Stimulated activated CD4-positive, alpha-beta T cell treated with anti-CD3 and anti-CD28 coated beads, Interleukin-12 subunit alpha, Interleukin-12 subunit beta, amount 100 ng/mL, for 24 hours (primary cell): Measurements from ENCODE around the gene ZSCAN21.

Experiments
- DNase-seq, 2 experiments: peaks; one replicate each; pipeline ENCODE4 v3.0.0-alpha.2; 2020; ENCODE audit warnings: low read depth in 2 of 2

The ZSCAN21 gene

DNA sequence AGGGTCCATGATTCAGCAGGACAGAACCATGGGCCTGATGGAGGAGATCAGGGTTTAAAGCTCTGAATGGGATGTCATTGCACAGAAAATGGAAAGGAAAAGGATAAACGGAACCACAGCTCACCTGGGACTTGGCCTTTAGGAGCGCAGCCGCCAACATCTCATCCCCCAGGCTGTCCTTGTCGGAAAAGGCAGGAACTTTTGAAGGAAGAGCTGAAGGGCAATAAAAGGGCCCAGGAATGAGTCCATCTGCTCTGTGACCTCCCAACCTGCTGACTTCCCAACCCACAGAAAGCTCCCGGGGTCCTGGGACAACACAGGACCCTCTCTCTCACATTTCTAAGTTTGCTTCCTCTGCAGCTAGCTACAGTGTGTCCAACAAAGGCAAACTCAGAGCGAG is 25.8 kb downstream of the ZSCAN21 start:
- no peak for DNase-seq

DNA sequence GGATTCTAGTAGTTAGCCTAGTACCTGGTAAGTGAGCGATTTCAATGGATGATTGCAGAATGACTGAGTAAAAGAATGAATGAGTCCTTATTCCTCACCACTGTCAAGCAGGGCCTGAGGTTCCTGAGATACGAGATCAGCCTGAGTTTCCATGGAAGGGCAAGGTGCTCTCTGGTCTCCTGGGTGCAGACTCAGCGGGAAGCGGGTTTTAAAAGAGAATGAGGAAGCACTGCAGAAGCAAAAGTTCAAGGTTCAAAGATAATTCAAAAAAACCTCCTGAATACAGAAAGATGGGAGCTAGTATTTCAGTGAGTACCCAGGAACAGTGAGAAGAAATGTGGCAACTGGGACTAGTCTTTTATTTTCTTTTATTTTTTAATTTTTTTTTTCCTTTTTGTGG is 27.6 kb downstream of the ZSCAN21 start:
- no peak for DNase-seq

DNA sequence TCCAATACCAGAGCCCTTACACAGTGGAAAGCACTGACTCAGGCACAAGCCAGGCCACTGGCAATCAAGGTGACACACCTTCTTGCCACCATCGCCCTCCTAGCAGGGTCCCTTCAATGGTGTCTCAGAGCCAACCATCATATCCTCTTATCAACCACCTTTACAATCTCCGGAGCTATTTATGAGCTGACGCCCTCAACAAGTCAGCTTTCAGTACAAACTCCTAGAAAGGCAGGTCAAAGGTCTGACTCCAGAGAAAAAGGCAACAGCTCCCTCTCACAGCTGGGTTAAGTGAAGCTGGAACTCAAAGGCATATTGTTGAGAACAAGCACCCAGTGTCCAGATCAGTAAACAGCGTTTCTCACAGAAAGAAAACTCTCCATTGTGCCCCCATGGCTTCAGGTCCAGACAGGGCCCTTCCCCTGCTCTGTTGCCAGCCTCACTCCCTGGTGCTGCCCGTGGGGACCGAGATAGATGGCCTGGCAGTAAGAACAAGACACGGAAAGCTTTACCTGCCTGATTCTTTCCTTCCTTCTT is 29.5 kb downstream of the ZSCAN21 start:
- no peak for DNase-seq

DNA sequence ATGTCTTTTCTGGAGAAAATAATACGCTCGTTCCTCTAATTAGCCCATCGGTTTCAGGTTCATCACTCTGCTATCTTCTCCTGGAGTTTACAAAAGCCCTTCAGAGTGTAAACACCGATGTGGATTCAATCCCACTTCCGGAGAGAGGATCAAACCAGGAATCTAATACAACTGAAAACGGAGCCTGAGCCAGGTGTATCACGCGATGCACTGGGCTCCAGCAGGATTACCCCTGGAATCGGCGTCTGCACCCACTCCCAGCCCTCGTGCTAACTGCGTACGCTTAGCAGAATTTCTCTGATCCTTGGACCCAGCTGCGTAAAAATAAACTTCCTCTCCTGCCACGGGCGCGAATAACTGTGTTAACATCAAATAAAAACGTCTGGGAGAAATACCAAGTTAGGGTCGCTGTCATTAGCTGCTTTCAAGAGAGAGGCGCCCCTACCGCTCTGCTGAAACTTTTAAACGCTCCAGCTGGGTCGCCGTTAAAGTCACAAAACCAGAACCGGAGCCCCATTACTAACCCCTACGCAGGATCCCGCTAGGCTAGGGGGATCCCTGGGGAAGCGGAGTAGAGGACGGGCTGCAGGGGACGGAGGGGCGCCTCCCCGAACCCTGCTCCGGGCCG is 31.4 kb downstream of the ZSCAN21 start:
- DNase-seq = no peak

GRCh38 chr7:100081535-100082102 is 32.0 kb downstream of the ZSCAN21 start, which contains the start of gene ZNF3:
Gene ZNF3 (minus strand): TSS chr7:100081723. CDS start chr7:100077357, 4,366 bp downstream.
- DNase-seq = peak; percentile 96 to 97

DNA sequence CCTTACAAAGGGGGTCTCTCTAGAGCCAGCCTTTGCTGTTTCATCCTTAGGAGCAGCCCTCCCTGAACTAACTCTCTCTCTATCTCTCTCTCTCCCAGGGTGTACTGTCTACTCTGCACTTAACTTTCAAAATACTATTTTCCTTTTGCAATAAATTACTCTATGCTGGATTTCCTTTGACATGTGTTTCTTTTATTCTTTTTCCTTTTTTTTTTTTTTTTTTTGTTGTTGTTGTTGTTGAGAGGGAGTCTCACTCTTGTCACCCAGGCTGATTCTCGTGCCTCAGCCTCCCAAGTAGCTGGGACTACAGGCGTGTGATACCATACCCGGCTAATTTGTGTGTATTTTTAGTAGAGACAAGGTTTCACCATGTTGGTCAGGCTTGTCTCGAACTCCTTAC is 33.4 kb downstream of the ZSCAN21 start:
- DNase-seq = no peak

DNA sequence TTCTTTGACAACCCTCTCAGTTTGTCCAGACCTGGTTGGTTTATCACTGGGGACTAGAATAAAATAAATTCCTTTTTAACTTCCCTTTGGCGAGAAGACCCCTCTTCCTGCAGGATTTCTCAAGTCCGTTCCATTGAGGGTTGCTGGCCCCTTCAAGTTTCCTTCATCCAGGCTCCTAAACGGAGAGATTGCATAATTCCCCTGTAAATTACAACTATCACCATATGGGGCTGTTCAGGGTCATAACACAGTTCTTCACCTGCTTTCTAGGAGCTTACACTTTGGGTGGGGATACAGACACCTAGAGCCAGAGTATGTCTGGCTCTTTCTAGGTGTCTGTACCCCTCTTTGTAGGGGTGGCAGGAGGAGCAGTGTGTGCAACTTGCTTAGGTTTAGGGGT is 35.9 kb downstream of the ZSCAN21 start:
- no peak for DNase-seq

DNA sequence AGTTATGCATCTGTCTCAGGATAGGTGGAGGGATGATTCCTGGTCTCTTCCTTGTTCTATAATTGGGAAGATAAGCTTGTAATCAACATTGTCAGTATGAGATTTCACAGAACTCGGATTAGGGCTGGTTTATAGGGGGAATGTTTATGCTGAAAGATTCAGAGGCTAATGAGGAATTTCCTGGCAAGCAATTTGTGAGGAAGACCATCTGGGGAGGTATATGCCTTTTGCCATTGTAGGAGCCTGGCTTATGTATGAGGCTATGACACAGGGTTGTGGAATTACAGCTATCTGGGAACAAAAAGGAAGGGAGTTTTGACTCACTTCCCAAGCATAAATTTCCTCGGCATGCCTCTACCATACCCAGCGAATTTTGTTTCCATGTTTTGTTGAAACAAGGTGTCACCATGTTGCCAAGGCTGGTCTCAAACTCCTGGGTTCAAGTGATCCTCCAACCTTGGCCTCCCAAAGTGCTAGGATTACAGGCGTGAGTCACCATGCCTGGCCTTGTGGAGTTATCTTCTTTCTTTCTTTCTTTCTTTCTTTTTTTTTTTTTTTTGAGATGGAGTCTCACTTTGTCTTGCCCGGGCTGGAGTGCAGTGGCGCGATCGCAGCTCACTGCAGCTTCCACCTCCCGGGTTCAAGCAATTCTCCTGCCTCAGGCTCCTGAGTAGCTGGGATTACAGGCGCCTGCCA is 37.6 kb downstream of the ZSCAN21 start:
- no peak for DNase-seq

- no peak for DNase-seq
Measured at GRCh38 chr7:100088095-100088620, 38.6 kb downstream of the ZSCAN21 start.

- DNase-seq = peak; percentile 74 to 86
Measured at GRCh38 chr7:100088621-100089457, 39.3 kb downstream of the ZSCAN21 start, which contains the start of gene COPS6. Gene COPS6 (plus strand): TSS chr7:100088969. CDS start chr7:100088991, 22 bp downstream.

GRCh38 chr7:100089458-100090196 is 40.1 kb downstream of the ZSCAN21 start:
- no peak for DNase-seq

DNA sequence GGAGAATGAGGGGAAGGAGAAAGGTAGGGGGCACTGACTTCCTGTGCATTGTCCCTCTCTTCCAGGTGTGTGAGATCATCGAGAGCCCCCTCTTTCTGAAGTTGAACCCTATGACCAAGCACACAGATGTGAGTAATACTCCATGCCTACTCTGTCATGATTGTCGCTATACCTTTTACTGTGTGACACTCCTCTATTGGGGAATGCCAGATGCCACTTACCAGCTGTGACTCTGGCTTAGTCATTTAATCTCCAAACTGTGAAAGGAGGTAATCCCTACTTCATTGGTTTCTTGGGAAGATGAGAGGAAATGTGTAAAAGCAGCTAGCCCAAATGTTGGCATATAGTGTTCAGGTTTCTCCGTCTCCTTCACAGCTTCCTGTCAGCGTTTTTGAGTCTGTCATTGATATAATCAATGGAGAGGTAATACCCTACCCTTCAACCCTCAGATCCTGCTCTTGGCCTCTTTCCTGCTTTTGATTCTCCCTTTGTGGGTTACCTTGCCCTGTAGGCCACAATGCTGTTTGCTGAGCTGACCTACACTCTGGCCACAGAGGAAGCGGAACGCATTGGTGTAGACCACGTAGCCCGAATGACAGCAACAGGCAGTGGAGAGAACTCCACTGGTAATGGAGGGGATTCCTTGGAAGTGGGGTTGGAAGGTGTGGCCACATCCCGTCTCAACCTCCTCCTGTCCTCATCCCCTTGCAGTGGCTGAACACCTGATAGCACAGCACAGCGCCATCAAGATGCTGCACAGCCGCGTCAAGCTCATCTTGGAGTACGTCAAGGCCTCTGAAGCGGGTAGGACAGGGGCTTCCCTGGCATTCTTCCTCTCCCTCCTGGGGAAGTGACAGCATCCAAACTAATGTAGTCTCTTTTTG is 41.2 kb downstream of the ZSCAN21 start:
- no peak for DNase-seq

DNA sequence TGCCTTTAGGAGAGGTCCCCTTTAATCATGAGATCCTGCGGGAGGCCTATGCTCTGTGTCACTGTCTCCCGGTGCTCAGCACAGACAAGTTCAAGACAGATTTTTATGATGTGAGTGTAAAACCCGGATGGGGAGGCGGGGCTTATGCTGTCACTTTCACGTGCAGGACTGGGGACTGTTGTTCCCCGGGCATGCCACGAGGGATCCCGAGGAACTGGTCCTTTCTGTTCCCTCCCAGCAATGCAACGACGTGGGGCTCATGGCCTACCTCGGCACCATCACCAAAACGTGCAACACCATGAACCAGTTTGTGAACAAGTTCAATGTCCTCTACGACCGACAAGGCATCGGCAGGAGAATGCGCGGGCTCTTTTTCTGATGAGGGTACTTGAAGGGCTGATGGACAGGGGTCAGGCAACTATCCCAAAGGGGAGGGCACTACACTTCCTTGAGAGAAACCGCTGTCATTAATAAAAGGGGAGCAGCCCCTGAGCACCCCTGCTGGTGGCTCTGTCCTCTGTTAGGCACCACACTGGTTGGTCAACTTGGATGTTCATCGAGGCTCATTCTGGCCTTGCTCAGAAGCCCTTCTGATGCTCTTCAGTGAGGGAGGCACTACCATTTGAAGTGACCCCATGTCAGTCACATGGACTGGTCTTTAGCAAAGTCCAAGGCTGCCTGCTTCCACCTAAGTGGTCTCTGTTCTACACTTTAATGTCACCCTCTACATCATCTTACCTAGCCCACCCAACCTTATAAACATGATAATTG is 42.0 kb downstream of the ZSCAN21 start:
- DNase-seq = no peak

- no peak for DNase-seq
Measured at GRCh38 chr7:100093054-100093453, 43.5 kb downstream of the ZSCAN21 start.

- DNase-seq = no peak
Measured at GRCh38 chr7:100093498-100093897, 43.9 kb downstream of the ZSCAN21 start.

GRCh38 chr7:100093925-100094486 is 44.4 kb downstream of the ZSCAN21 start:
- no peak for DNase-seq

- DNase-seq = no peak
Measured at GRCh38 chr7:100095289-100095688, 45.7 kb downstream of the ZSCAN21 start.

DNA sequence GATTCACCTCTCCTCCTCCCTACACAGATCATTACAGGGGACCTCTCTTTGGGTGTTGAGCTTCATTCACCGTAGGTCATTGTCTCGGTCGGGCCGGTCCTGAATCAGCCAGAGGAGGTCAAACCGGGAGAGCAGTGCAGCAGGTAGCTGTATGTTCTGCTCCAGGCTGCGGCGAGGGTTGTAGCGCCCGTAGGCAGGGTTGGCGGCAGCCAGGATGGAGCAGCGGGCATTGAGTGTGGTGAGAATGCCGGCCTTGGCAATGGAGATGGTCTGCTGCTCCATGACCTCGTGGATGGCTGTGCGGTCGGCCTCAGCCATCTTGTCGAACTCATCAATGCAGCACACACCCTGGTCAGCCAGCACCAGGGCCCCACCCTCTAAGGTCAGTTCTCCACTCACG is 46.1 kb downstream of the ZSCAN21 start:
- DNase-seq = no peak

- DNase-seq = no peak
Measured at GRCh38 chr7:100098913-100099312, 49.3 kb downstream of the ZSCAN21 start.
